ENCODE data around the gene PDIA2.

Gene PDIA2

GRCh38 chr16:291539-291938 lies 8.6 kb downstream of the PDIA2 start:
- Histone ChIP-seq H3K9me3 (ENCODE audit: severe bottlenecking) (no peaks in the 10 kb centered on the region), H3K4me3 (ENCODE audit: severe bottlenecking) (no peak overlapping the region), H3K36me3 (ENCODE audit: low read depth) (peaks cover 26% of the 10 kb centered on the region), H3K4me1 (ENCODE audit: insufficient read depth, poor library complexity, severe bottlenecking) (no peaks in the 10 kb centered on the region), H3K27me3 (ENCODE audit: insufficient read depth, poor library complexity, severe bottlenecking) (no peaks in the 10 kb centered on the region), H3K27ac (ENCODE audit: poor library complexity, severe bottlenecking) (no peak overlapping the region)
- DNase-seq (ENCODE audit: low spot score), result no peak
- no peak for ATAC-seq (ENCODE audit: low read depth)
- no peak for TF ChIP-seq CTCF (IDR thresholded peaks at IDR 0.05; ENCODE audit: poor library complexity, severe bottlenecking)

- no peak for TF ChIP-seq CTCF (IDR thresholded peaks at IDR 0.05; ENCODE audit: poor library complexity, severe bottlenecking)
- DNase-seq (ENCODE audit: low spot score) (no peak), ATAC-seq (ENCODE audit: low read depth) (no peak)
- Histone ChIP-seq H3K36me3 (ENCODE audit: low read depth) (peaks cover 20% of the 10 kb centered on the region), H3K27me3 (ENCODE audit: insufficient read depth, poor library complexity, severe bottlenecking) (no peaks in the 10 kb centered on the region), H3K27ac (ENCODE audit: poor library complexity, severe bottlenecking) (no peak overlapping the region), H3K9me3 (ENCODE audit: severe bottlenecking) (no peaks in the 10 kb centered on the region), H3K4me1 (ENCODE audit: insufficient read depth, poor library complexity, severe bottlenecking) (no peaks in the 10 kb centered on the region), H3K4me3 (ENCODE audit: severe bottlenecking) (no peak overlapping the region)
Observed at GRCh38 chr16:293043-293775, 10.2 kb downstream of the PDIA2 start.

GRCh38 chr16:296276-296675 lies 13.3 kb downstream of the PDIA2 start:
- ATAC-seq (ENCODE audit: low read depth) (no peak), DNase-seq (ENCODE audit: low spot score) (no peak)
- peaks cover 22% of the 10 kb centered on the region for H3K36me3 ChIP-seq (ENCODE audit: low read depth)
- TF ChIP-seq CTCF (IDR thresholded peaks at IDR 0.05; ENCODE audit: poor library complexity, severe bottlenecking), result no peak
- H3K9me3 ChIP-seq (ENCODE audit: severe bottlenecking), result no peaks in the 10 kb centered on the region
- no peak overlapping the region for H3K4me3 ChIP-seq (ENCODE audit: severe bottlenecking)
- H3K27ac ChIP-seq (ENCODE audit: poor library complexity, severe bottlenecking), result no peak overlapping the region
- H3K4me1 ChIP-seq (ENCODE audit: insufficient read depth, poor library complexity, severe bottlenecking), result no peaks in the 10 kb centered on the region
- H3K27me3 ChIP-seq (ENCODE audit: insufficient read depth, poor library complexity, severe bottlenecking), result no peaks in the 10 kb centered on the region

DNA sequence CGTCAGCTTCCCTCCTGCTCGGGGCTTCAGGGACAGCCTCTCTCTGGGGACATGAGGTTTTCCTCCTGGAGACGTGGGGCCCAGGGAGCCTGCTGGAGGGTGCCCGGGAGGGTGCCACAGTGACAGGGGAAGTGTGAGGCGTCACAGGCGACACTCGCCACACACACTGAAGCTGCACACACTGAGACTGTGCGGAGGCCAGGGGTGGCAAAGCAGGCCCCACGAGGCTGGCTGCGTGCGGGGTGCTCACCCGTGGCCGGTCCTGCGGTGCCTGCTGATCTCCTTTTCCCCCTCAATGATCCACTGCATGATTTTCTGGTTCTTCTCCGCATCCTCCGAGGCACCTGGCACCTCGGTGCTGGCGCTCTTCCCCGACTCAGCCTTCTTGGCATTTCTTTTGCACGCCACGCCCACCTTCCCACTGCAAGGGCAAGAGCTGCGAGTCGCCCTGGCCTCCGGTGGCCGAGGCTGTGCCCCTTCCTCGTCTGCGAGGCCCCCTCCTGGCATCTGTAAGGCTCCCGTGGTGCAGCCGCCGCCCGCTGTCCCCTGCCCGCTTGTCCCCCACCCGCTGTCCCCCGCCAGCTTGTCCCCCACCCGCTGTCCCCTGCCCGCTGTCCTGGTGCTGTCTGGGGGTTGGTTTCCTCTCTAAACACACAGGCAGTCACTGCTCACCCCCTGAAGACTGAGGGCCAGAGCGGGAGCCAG lies 14.0 kb downstream of the PDIA2 start:
- H3K4me1 ChIP-seq (ENCODE audit: insufficient read depth, poor library complexity, severe bottlenecking), result no peaks in the 10 kb centered on the region
- peak; percentile 62 for DNase-seq (ENCODE audit: low spot score)
- no peak overlapping the region for H3K27ac ChIP-seq (ENCODE audit: poor library complexity, severe bottlenecking)
- no peaks in the 10 kb centered on the region for H3K9me3 ChIP-seq (ENCODE audit: severe bottlenecking)
- no peaks in the 10 kb centered on the region for H3K27me3 ChIP-seq (ENCODE audit: insufficient read depth, poor library complexity, severe bottlenecking)
- H3K4me3 ChIP-seq (ENCODE audit: severe bottlenecking), result no peak overlapping the region
- ATAC-seq (ENCODE audit: low read depth), result no peak
- no peak for TF ChIP-seq CTCF (IDR thresholded peaks at IDR 0.05; ENCODE audit: poor library complexity, severe bottlenecking)
- peaks cover 22% of the 10 kb centered on the region for H3K36me3 ChIP-seq (ENCODE audit: low read depth)

DNA sequence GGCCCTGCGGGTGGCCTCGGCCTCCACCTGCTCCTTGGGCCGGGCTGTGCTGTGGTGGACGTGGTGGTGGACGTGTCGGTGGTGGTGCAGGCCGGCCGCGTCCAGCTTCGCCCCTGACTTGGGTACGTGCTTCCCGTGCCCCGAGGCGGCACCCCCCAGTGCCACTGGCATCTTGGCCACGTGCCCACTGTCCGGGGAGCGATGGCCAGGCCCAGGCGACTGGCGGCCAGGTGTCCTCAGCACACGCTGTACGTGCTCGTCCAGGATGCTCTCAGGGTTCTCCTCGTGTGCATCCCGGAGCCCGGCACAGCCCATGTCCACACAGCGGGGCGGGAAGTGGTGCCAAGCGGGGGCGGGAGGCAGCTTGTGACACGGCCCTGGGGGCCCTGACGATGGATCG lies 14.9 kb downstream of the PDIA2 start:
- DNase-seq (ENCODE audit: low spot score) (peak; percentile 62), ATAC-seq (ENCODE audit: low read depth) (no peak)
- H3K9me3 ChIP-seq (ENCODE audit: severe bottlenecking), result no peaks in the 10 kb centered on the region
- no peak for TF ChIP-seq CTCF (IDR thresholded peaks at IDR 0.05; ENCODE audit: poor library complexity, severe bottlenecking)
- H3K4me1 ChIP-seq (ENCODE audit: insufficient read depth, poor library complexity, severe bottlenecking), result no peaks in the 10 kb centered on the region
- no peak overlapping the region for H3K27ac ChIP-seq (ENCODE audit: poor library complexity, severe bottlenecking)
- H3K36me3 ChIP-seq (ENCODE audit: low read depth), result peaks cover 22% of the 10 kb centered on the region
- H3K27me3 ChIP-seq (ENCODE audit: insufficient read depth, poor library complexity, severe bottlenecking), result no peaks in the 10 kb centered on the region
- H3K4me3 ChIP-seq (ENCODE audit: severe bottlenecking), result no peak overlapping the region
